Measurements from ENCODE around the gene TMEM184A.

The TMEM184A gene

GRCh38 chr7:1555813-1556543 lies at the start of gene TMEM184A:
Gene TMEM184A (minus strand): TSS chr7:1556205. CDS start chr7:1555484, 721 bp downstream.
- DNase-seq = no peak

- no peak for DNase-seq
These were observed 48.4 kb upstream of the TMEM184A start for GRCh38 chr7:1604383-1604782.

GRCh38 chr7:1603346-1604225 lies 47.6 kb upstream of the TMEM184A start:
- no peak for DNase-seq

GRCh38 chr7:1602386-1602785 lies 46.4 kb upstream of the TMEM184A start:
- no peak for DNase-seq

GRCh38 chr7:1601956-1602355 lies 46.0 kb upstream of the TMEM184A start:
- no peak for DNase-seq

- no peak for DNase-seq
These were observed 43.8 kb upstream of the TMEM184A start for GRCh38 chr7:1599640-1600395.

- DNase-seq = no peak
These were observed 43.1 kb upstream of the TMEM184A start for GRCh38 chr7:1598961-1599639.

GRCh38 chr7:1598286-1598685 lies 42.3 kb upstream of the TMEM184A start:
- DNase-seq = no peak

- DNase-seq = no peak
These were observed 41.8 kb upstream of the TMEM184A start for GRCh38 chr7:1597791-1598190.

- DNase-seq = no peak
These were observed 41.2 kb upstream of the TMEM184A start for GRCh38 chr7:1597066-1597760.

GRCh38 chr7:1596181-1597043 lies 40.4 kb upstream of the TMEM184A start:
- DNase-seq = no peak

- DNase-seq = no peak
These were observed 39.6 kb upstream of the TMEM184A start for GRCh38 chr7:1595636-1596035.

GRCh38 chr7:1595027-1595426 lies 39.0 kb upstream of the TMEM184A start:
- no peak for DNase-seq

GRCh38 chr7:1593904-1594421 lies 38.0 kb upstream of the TMEM184A start:
- DNase-seq = no peak

- DNase-seq = no peak
These were observed 37.3 kb upstream of the TMEM184A start for GRCh38 chr7:1593091-1593866.

GRCh38 chr7:1592299-1592871 lies 36.4 kb upstream of the TMEM184A start:
- no peak for DNase-seq

- no peak for DNase-seq
These were observed 35.9 kb upstream of the TMEM184A start for GRCh38 chr7:1591876-1592275.

GRCh38 chr7:1591396-1591795 lies 35.4 kb upstream of the TMEM184A start:
- no peak for DNase-seq

- DNase-seq = no peak
These were observed 34.9 kb upstream of the TMEM184A start for GRCh38 chr7:1590887-1591286.

GRCh38 chr7:1590476-1590875 lies 34.5 kb upstream of the TMEM184A start:
- DNase-seq = no peak
